Small intestine (tissue), 7 donors: ENCODE results near the gene SLITRK1. TPM values are rescaled to one million over a fixed set of nuclear protein-coding genes. Genes with fewer than 3 reads are reported as not detected.

Experiments used
- DNase-seq, 2 donors: peaks; one replicate each; pipeline versions ENCODE4 v3.0.0 to v3.0.0-alpha.2; 2013
- FAIRE-seq: peaks from 2 replicates; lab custom pipeline; 2012; peaks lifted over from hg19 to GRCh38; lab: Jason Lieb, UNC
- H3K27ac ChIP-seq, 3 donors: one replicate each; pipeline ENCODE4 v1.5.1; 2013; ENCODE audit warnings: low read length in 2 of 3, mild to moderate bottlenecking in 2 of 3, control low read depth in 1 of 3, inconsistent platforms in 1 of 3, low read depth in 1 of 3, moderate library complexity in 1 of 3
- H3K27me3 ChIP-seq, 3 donors: one replicate each; pipeline ENCODE4 v1.6.1; 2013; ENCODE audit warnings: low read length in 3 of 3, inconsistent platforms in 1 of 3; ENCODE audit not compliant: control insufficient read depth in 3 of 3, insufficient read depth in 3 of 3
- H3K36me3 ChIP-seq, 3 donors: one replicate each; pipeline ENCODE4 v1.6.1; 2013; ENCODE audit warnings: low read length in 3 of 3, inconsistent platforms in 1 of 3, low read depth in 1 of 3, mild to moderate bottlenecking in 1 of 3, moderate library complexity in 1 of 3; ENCODE audit not compliant: control insufficient read depth in 3 of 3, insufficient read depth in 2 of 3
- H3K4me1 ChIP-seq, 3 donors: one replicate each; pipeline ENCODE4 v1.6.1; 2013; ENCODE audit warnings: low read length in 2 of 3, inconsistent platforms in 1 of 3, low read depth in 1 of 3, mild to moderate bottlenecking in 1 of 3, moderate library complexity in 1 of 3; ENCODE audit not compliant: control insufficient read depth in 3 of 3, insufficient read depth in 2 of 3
- H3K4me3 ChIP-seq, 3 donors: one replicate each; pipeline ENCODE4 v1.5.1; 2013; ENCODE audit warnings: low read length in 3 of 3, control low read depth in 1 of 3, inconsistent platforms in 1 of 3, low read depth in 1 of 3, mild to moderate bottlenecking in 1 of 3, moderate library complexity in 1 of 3
- H3K9me3 ChIP-seq, 2 donors: one replicate each; pipeline ENCODE4 v1.6.1; 2013; ENCODE audit warnings: low read depth in 1 of 2, low read length in 1 of 2; ENCODE audit not compliant: control insufficient read depth in 2 of 2, insufficient read depth in 1 of 2
- WGBS, 3 donors: extraction: QIAGEN DNeasy Blood & Tissue Kit; methylation state at CpG; one replicate each; pipeline ENCODE4 v1.1.7; 2013; 5-methylcytosine and 5-hydroxymethylcytosine counted together
- polyA plus RNA-seq, 4 donors: library from polyadenylated mRNA; stranded (reverse) in 3 of 4; unstranded in 1 of 4; fragments of 200-250 nt in 3 of 4; fragments of 120-200 nt in 1 of 4; gene quantifications; one replicate each; pipeline versions ENCODE4 v1.2.1 to v1.2.3, GENCODE V29; 2013
- donor health status: healthy with polysubstance abuse.
- donor health status: control.
- donor health status: control.
- donor health status: Bipolar disorder and iron deficiency.
- donor health status: healthy.

Gene SLITRK1
- polyA plus RNA-seq, 4 donors: 0.04 to 0.13 TPM; not detected in 2

DNA sequence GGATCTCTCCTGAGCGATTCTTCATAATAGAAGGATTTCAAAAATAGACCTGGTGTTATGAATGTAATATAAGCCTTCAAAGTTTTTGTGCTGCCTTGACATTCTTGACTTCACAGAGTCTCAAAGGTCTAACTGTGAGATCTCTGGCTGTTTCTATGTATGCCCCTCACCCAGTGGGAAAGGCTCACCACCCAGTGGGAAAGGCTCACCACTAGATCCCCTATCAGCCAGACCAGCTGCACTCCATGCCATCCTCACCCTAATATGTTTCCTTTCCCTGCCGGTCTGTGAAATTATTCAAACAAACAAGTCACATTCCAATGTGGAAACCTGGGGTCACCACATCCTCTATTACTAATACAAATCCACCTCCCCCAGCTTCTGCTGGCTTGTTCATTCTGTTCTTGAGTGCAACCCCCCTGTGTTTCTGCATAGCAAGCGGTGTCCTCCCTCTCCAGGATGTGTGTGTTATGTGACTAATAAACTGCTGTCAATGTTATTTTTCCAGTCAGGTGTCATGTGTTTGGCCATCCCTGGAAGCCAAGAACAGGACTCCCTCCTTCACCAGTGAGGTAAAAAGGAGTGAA lies 13.8 kb upstream of the SLITRK1 start:
- H3K4me1 ChIP-seq: no peaks in the 10 kb centered on the region
- DNase-seq (no peak), FAIRE-seq (no peak)
- no peaks in the 10 kb centered on the region for H3K36me3 ChIP-seq
- no peak overlapping the region for H3K4me3 ChIP-seq
- H3K27ac ChIP-seq: no peak overlapping the region
- H3K9me3 ChIP-seq: no peaks in the 10 kb centered on the region
- 58 to 65% (median 62%) methylated on average over 3 of the region's 3 CpGs for WGBS, 3 donors
- H3K27me3 ChIP-seq: no peaks in the 10 kb centered on the region

DNA sequence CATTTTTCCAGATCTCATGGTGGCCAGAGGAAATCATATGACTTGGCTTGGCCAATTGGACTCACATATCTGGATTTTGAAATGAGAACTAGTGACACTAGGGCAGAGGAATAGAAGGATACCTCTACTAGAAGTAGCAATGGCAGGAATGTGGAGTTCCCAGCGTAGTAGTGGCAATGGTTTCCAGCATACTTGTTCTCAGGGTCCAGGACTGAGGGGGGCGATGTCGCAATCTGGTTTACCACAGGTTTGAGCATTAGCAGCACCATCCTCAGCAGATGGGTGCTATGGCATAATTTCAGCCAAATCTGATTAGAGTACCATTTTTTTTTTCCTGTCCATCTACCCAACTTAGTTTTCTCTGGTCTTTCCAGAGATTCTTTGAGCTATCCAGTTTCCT lies 8.1 kb upstream of the SLITRK1 start:
- Histone ChIP-seq H3K4me3 (no peak overlapping the region), H3K36me3 (no peaks in the 10 kb centered on the region), H3K4me1 (no peaks in the 10 kb centered on the region), H3K27ac (no peak overlapping the region), H3K9me3 (no peaks in the 10 kb centered on the region), H3K27me3 (no peaks in the 10 kb centered on the region)
- FAIRE-seq (no peak), DNase-seq (no peak)
- whole genome bisulfite sequencing, 3 donors: 77 to 91% (median 85%) methylated on average over 3 of the region's 3 CpGs

DNA sequence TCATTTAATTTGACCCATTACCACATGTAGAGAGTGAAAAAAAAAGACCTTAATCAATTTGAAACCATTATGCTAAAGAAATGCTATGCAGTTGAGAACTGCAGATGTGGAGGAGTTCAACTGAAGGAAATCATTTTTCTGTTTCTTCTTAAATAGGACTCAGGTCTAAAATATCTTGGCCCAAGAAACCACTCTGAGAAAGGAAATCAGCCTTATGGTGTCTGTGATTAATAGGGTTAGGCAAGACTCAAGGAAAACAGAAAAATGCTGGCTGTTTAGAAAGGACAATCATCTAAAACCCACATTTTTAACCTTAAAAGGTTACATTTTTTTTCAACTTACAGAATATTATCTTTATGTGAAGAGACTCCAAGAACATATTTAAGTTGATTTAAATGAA lies 1.9 kb upstream of the SLITRK1 start:
- FAIRE-seq (no peak), DNase-seq (no peak)
- no peak overlapping the region for H3K27ac ChIP-seq
- no peaks in the 10 kb centered on the region for H3K36me3 ChIP-seq
- H3K9me3 ChIP-seq: no peaks in the 10 kb centered on the region
- peaks cover 0 to 37% (median 23%) of the 10 kb centered on the region in 3 donors for H3K27me3 ChIP-seq
- no peaks in the 10 kb centered on the region for H3K4me1 ChIP-seq
- no peak overlapping the region for H3K4me3 ChIP-seq

DNA sequence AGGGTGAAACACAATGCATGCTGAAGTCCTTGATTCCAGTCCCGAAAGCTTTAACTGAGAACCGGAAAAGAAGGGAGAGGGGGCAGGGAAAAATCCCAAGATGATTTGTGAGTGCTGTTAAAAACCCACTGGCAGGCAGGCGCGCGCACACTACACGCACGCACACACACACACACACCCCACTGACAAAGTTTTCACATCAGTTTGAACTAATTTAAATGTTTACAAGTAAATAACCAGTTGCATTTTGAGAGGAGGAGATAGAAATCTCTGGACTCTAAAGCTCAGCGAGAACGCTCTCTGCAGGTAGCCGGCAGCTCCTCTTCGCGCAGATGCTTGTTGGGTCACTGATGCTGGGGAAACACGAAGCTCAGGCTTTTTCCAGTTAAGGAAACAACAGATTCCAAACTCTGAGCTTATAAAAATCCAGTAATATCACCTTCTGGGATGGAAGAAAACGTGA lies 818 bp upstream of the SLITRK1 start:
- peaks cover 0 to 43% (median 25%) of the 10 kb centered on the region in 3 donors for H3K27me3 ChIP-seq
- H3K9me3 ChIP-seq: no peaks in the 10 kb centered on the region
- no peak overlapping the region for H3K4me3 ChIP-seq
- FAIRE-seq (no peak), DNase-seq (no peak)
- no peak overlapping the region for H3K27ac ChIP-seq
- H3K4me1 ChIP-seq: no peaks in the 10 kb centered on the region
- no peaks in the 10 kb centered on the region for H3K36me3 ChIP-seq
- 8 to 25% (median 23%) methylated on average over 14 of the region's 14 CpGs for WGBS, 3 donors

DNA sequence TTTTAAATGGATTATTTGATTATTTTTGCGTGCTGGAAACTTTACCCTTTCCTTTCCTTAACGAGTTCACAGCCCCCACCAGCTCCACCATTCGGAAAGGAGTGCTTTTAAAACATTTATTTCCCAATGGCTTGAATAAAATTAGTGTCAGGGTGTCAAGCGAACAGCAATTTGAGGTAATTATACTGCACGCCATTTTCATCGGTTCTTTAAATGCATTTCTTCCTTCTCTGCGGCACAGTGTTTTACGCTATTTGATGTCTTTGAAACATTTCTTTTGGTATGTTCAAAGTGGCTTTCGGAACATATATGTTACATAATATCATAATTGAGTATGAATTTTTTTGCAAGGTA lies 309 bp upstream of the SLITRK1 start:
- H3K36me3 ChIP-seq: no peaks in the 10 kb centered on the region
- no peak overlapping the region for H3K27ac ChIP-seq
- WGBS, 3 donors: 9 to 19% (median 17%) methylated on average over 9 of the region's 9 CpGs
- H3K27me3 ChIP-seq: peaks cover 0 to 43% (median 25%) of the 10 kb centered on the region in 3 donors
- FAIRE-seq: no peak
- DNase-seq: no peak
- H3K4me1 ChIP-seq: no peaks in the 10 kb centered on the region
- no peak overlapping the region for H3K4me3 ChIP-seq
- no peaks in the 10 kb centered on the region for H3K9me3 ChIP-seq

DNA sequence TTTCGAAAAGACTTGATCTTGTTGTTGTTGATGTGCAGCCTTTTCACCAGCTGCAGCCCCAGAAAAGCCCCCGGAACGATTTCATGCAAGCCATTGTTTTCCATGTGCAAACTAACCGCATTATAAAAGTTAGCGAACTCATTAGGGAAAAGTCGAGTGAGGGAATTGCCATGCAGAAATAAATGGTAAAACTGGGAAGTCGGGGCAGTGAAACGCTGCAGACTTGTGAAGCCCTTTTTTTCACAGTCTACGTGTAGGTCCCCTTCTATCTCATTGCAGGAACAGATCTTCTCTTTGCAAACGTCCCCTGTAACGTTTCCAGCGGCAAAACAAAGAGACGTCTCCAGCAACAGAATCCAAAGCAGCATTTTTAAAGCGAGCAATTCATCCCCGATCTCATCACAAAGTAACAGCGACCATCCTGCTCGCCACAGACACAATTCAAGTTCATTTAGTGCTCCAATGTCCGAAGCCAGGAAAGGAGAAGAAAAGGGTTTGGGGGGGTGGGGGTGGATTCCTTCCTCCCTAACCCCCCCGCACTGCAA lies 1.1 kb downstream of the SLITRK1 start:
- 6 to 16% (median 7%) methylated on average over 19 of the region's 19 CpGs for WGBS, 3 donors
- DNase-seq: no peak
- peak overlapping the region in 1 of 3 donors; percentile 28 for H3K4me3 ChIP-seq
- H3K27ac ChIP-seq: no peak overlapping the region
- H3K36me3 ChIP-seq: no peaks in the 10 kb centered on the region
- no peaks in the 10 kb centered on the region for H3K4me1 ChIP-seq
- no peaks in the 10 kb centered on the region for H3K9me3 ChIP-seq
- no peak for FAIRE-seq
- H3K27me3 ChIP-seq: peaks cover 0 to 43% (median 25%) of the 10 kb centered on the region in 3 donors

DNA sequence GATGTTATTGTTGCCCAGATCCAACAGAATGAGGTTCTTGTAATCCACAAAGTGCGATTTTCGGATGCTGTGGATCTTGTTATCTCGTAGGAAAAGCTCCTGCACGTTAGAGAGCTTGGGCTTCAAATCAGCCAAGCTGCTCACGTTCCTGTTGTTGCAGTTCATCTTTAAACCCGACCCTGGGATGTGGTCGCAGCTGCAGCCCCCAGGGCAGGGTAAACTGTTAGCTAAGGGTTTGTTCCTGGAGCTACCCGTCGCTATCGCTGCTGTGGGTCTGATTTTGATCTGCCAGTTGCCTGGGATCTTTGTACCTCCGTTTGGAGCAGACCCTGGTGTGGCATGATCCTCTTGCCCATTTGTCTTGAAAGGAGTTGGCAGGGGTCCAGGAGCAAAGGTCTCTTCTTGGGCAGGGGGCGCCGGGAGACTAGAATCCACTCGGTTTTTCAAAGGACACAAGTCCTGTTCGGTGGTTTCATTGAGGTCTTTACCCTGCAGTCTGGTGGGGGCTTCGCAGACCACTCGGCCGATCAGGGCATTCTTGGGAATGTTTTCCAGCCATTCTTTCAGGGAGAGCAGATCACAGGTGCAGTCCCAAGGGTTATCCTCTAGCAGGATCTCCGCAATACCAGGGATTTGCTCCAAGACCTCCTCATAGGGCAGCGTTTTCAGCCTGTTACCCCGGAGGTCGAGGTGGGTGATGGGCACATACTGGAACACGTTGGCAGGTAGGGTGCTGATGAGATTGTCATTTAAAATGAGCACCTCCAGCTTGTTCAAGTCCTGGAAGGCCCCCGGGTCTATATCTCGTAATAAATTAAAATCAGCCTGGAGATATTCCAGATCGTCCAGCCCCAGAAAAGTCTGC lies 1.8 kb downstream of the SLITRK1 start:
- DNase-seq: no peak
- peaks cover 0 to 43% (median 25%) of the 10 kb centered on the region in 3 donors for H3K27me3 ChIP-seq
- H3K9me3 ChIP-seq: no peaks in the 10 kb centered on the region
- no peaks in the 10 kb centered on the region for H3K36me3 ChIP-seq
- WGBS, 3 donors: 10 to 15% (median 15%) methylated on average over 26 of the region's 26 CpGs
- H3K4me3 ChIP-seq: peak overlapping the region in 1 of 3 donors; percentile 12
- no peaks in the 10 kb centered on the region for H3K4me1 ChIP-seq
- FAIRE-seq: no peak
- H3K27ac ChIP-seq: no peak overlapping the region

DNA sequence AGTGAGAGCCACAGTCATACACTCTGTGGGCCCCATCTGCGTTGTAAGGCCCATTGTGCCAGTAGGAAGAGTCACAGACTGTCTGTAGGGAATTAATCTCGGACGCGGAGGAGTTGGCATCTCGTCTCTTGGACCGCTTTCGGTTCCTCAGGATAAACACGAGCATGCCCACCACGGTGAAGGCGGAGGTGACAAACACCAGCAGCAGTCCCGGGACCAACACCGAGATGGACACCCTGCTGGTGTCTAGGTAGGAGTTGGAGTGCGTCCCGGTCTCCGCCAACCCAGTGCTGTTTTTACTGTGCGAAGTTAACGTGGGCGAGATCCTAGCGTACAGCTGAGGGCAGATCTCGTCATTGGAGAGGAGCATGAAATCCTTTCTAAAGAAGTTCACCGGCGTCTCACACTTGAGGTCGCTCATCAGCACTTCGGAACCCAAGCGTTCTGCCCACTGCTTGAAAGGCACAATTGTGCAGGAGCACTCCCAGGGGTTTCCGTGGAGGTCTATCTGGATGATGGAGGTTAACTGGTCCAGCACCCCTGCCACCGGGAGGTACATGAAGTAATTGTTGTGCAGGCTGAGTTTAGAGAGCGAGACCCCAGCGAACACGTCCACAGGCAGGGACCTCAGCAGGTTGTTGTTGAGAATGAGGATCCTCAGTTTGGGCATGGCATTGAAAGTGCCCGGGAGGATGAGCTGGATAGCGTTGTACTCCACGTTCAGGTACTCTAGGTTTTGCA lies 2.7 kb downstream of the SLITRK1 start:
- Histone ChIP-seq H3K4me3 (peak overlapping the region in 1 of 3 donors; percentile 27), H3K27me3 (peaks cover 0 to 43% (median 25%) of the 10 kb centered on the region in 3 donors), H3K9me3 (no peaks in the 10 kb centered on the region), H3K36me3 (no peaks in the 10 kb centered on the region), H3K27ac (no peak overlapping the region), H3K4me1 (no peaks in the 10 kb centered on the region)
- no peak for DNase-seq
- no peak for FAIRE-seq
- 5 to 25% (median 25%) methylated on average over 33 of the region's 33 CpGs for WGBS, 3 donors
